Hematopoietic multipotent progenitor cell treated with erythropoietin and hydrocortisone succinate and interleukin-3 and kit ligand, for 4 days (in vitro differentiated cells): ENCODE measurements around the gene FAU.

Experiments
- DNase-seq: peaks from one replicate; pipeline ENCODE4 v3.0.0-alpha.2; 2015

The FAU gene

DNA sequence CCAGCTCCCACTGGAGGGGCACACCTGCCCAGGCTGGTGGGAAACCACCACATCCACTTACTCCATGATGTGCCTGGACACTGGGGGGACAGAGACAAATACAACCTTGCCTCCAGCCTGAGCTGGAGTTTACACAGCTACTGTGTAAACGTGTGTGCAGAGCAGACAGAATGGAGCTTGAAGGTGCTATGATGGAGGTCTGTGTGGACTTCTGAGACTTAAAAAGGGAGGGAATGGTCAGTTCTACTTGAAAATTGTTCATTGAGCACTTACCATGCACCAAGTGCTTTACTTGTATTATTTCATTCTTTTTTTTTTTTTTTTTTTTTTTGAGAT is 49.3 kb downstream of the FAU start:
- DNase-seq: no peak

DNA sequence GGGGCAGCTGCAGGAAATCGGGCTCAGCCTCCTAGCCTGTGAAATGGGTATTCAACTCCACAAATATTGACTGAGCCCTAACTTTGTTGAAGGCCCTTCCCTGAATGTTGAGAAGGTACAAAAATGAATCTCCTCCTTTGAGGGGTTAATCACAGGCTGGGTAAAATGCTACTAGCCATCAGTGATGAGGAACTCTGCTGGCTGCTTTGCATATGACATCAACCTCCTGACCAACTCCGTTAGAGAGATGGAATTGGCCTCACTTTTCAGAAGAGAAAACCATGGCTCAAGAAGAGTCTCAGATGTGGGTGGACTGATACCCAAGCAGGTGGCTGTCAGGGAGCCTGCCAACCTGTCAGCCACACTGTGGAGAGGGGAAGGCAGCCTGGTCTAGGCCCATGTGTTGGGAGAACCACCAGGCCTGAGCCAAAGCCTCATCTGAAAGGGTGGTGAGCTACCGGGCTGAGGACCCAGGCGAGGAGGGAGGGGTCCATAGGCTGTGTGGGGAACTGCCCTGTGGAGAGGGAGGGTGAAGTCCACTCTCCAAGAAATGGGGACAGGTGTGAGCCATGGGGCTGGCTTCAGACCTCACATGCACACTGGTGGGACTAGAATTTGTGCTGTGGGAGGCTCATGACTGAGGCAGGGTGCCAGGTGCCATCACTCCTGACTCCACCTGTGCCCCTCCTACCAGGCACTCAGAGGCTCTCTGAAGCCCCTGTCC is 49.9 kb downstream of the FAU start:
- peak; percentile 18 for DNase-seq
